Naive thymus-derived CD4-positive, alpha-beta T cell (primary cell): Measurements from ENCODE around the gene HMX1. TPM values are rescaled to one million over a fixed set of nuclear protein-coding genes. Genes with fewer than 3 reads are reported as not detected.

Experiments used
- ATAC-seq: fragments of 150-1000 bp; cut with Tn5 transposase; 2 replicates; pipeline ENCODE4 v1.10.0; 2021; ENCODE audit warnings: mild to moderate bottlenecking, moderate library complexity
- CTCF ChIA-PET: fragments of 350-600 bp; sonication (Branson Sonifier 250); formaldehyde crosslinking; loops from one replicate; lab custom pipeline; 2021; ENCODE audit warnings: antibody characterized with exemption; lab: Charles Lee
- POLR2A ChIA-PET: fragments of 350-600 bp; sonication (Branson Sonifier 250); formaldehyde crosslinking; loops from one replicate; lab custom pipeline; 2021; ENCODE audit warnings: antibody characterized with exemption, inconsistent platforms; lab: Charles Lee
- DNase-seq, 9 donors: peaks; one replicate each; pipeline versions ENCODE4 v3.0.0 to v3.0.0-alpha.2; 2020 to 2022; ENCODE audit warnings: mixed read lengths in 1 of 9
- H3K27ac ChIP-seq: one replicate; pipeline ENCODE4 v1.7.0; 2013; ENCODE audit warnings: mild to moderate bottlenecking, low read depth, low read length, moderate library complexity
- H3K27me3 ChIP-seq, 2 donors: one replicate each; pipeline ENCODE4 v1.7.0; 2013; ENCODE audit warnings: low read length in 2 of 2, mild to moderate bottlenecking in 2 of 2, moderate library complexity in 2 of 2; ENCODE audit not compliant: control insufficient read depth in 2 of 2, insufficient read depth in 2 of 2
- H3K36me3 ChIP-seq, 3 experiments: 1 replicate in 2 of 3; 2 replicates in 1 of 3; pipeline ENCODE4 v1.7.0; 2013; ENCODE audit warnings: low read length in 3 of 3, mild to moderate bottlenecking in 3 of 3, moderate library complexity in 1 of 3; ENCODE audit not compliant: insufficient read depth in 3 of 3, control insufficient read depth in 2 of 3
- H3K4me1 ChIP-seq, 2 donors: one replicate each; pipeline ENCODE4 v1.7.0; 2013; ENCODE audit warnings: low read length in 2 of 2, mild to moderate bottlenecking in 2 of 2, moderate library complexity in 1 of 2; ENCODE audit not compliant: control insufficient read depth in 2 of 2, insufficient read depth in 2 of 2
- H3K4me3 ChIP-seq: 2 replicates; pipeline ENCODE4 v1.7.0; 2013; ENCODE audit warnings: mild to moderate bottlenecking, low read length
- H3K9me3 ChIP-seq, 3 experiments: 1 replicate in 2 of 3; 2 replicates in 1 of 3; pipeline ENCODE4 v1.7.0; 2013; ENCODE audit warnings: low read length in 3 of 3; ENCODE audit not compliant: control insufficient read depth in 2 of 3
- H3K27ac Mint-ChIP-seq, 9 donors: one replicate each; pipeline ENCODE4 v1.8.0; 2020 to 2022; ENCODE audit warnings: mixed read lengths in 9 of 9, mild to moderate bottlenecking in 8 of 9, moderate library complexity in 5 of 9, inconsistent platforms in 2 of 9
- H3K27me3 Mint-ChIP-seq, 5 donors: one replicate each; pipeline ENCODE4 v1.8.0; 2021 to 2022; ENCODE audit warnings: mixed read lengths in 5 of 5, mild to moderate bottlenecking in 1 of 5
- H3K36me3 Mint-ChIP-seq, 5 donors: one replicate each; pipeline ENCODE4 v1.8.0; 2020 to 2022; ENCODE audit warnings: mixed read lengths in 5 of 5, mild to moderate bottlenecking in 3 of 5, inconsistent platforms in 1 of 5
- H3K4me1 Mint-ChIP-seq, 7 donors: one replicate each; pipeline ENCODE4 v1.8.0; 2020 to 2022; ENCODE audit warnings: mixed read lengths in 7 of 7, mild to moderate bottlenecking in 3 of 7, inconsistent platforms in 1 of 7
- H3K4me3 Mint-ChIP-seq, 10 donors: one replicate each; pipeline ENCODE4 v1.8.0; 2020 to 2022; ENCODE audit warnings: mild to moderate bottlenecking in 10 of 10, mixed read lengths in 10 of 10, moderate library complexity in 6 of 10, inconsistent platforms in 2 of 10
- H3K9me3 Mint-ChIP-seq, 11 donors: one replicate each; pipeline ENCODE4 v1.8.0; 2020 to 2022; ENCODE audit warnings: mixed read lengths in 11 of 11, mild to moderate bottlenecking in 4 of 11, inconsistent platforms in 1 of 11, moderate library complexity in 1 of 11
- intact Hi-C, 2 donors: fragments of 100-400 bp; cut with micrococcal nuclease; formaldehyde crosslinking; loops; one replicate each; pipeline ENCODE4 v1.15.1; 2023
- polyA plus RNA-seq, 2 donors: library from polyadenylated mRNA; unstranded; fragments of 300-500 nt; fragmentation: Illumina TruSeq; gene quantifications; one replicate each; pipeline ENCODE4 v1.2.3, GENCODE V29; 2021
- total RNA-seq, 6 experiments: library from RNA in 5 of 6; stranded (reverse) in 5 of 6; gene quantifications; 1 replicate in 5 of 6; 2 replicates in 1 of 6; pipeline ENCODE4 v1.2.3 and lab custom pipeline; 2021 to 2026

HMX1 gene
- total and polyA plus RNA-seq, 7 experiments from 2014 or later = not detected

DNA sequence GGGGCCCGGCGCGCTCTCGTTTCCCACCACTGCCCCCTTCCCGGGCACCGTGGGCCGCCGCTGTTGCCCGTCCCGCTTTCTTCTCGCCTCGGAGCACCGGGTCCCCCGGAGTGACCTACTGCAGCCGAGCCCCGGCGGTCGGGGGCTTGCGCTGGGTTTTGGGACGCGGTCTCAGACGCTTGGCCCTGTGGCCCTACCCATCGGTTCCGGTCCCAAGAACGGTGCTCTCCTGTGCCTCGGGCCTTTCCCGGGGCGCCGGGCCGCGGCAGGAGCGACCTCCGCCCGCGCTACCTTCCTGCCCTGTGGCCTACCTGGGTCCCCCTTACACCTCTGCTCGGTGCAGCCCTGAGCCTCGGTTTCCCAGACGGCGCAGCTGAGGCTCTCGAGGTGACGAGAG is 21.6 kb upstream of the HMX1 start:
- no peak overlapping the region for H3K27ac Mint-ChIP-seq
- Histone ChIP-seq H3K4me1 (no peaks in the 10 kb centered on the region), H3K4me3 (no peak overlapping the region), H3K9me3 (no peaks in the 10 kb centered on the region), H3K36me3 (no peaks in the 10 kb centered on the region), H3K27ac (no peak overlapping the region), H3K27me3 (peaks cover 0 to 4% of the 10 kb centered on the region in 2 donors)
- peaks cover 0 to 2% (median 0%) of the 10 kb centered on the region in 11 donors for H3K9me3 Mint-ChIP-seq
- H3K36me3 Mint-ChIP-seq = no peaks in the 10 kb centered on the region
- POLR2A ChIA-PET = no interaction called here
- CTCF ChIA-PET = no interaction called here
- H3K4me3 Mint-ChIP-seq = no peak overlapping the region
- intact Hi-C loops = no loop called here
- H3K27me3 Mint-ChIP-seq = peaks cover 26 to 60% (median 44%) of the 10 kb centered on the region in 5 donors
- no peaks in the 10 kb centered on the region for H3K4me1 Mint-ChIP-seq
- ATAC-seq = no peak
- no peak for DNase-seq

DNA sequence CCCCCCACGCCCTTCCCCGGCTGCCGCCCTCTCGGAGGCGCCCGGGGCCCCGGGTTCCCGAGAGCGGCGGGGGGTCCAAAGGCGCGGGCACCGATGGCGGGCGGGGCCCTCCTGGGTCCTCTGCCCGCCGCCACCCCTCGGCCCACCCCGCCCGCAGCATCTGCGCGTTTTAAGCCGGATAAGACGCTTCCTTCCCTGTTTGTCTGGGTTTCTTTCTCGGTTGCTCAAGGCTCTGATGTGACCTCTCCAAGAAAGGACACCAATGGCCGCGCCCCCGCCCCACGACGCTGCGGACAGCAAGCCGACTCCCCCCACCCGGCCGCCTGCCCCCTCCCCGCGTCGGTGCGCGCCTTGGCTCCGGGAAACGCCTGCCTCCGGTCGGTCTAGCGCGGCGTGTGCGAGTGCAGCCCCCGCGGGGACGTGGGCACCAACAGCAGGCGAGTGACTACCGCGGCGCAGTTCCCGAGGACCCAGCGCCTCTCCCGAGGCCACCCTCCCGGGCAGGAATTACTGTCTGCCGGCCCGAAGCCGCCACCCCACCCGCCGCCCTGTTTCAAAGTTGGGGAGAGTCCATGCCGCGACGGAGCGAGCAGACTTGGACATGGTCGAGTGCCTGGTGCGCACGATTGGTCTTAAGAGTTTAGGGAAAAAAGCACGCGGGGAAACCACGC is 21.1 kb upstream of the HMX1 start:
- peaks cover 21 to 60% (median 41%) of the 10 kb centered on the region in 5 donors for H3K27me3 Mint-ChIP-seq
- ChIA-PET POLR2A (no interaction called here), CTCF (no interaction called here)
- intact Hi-C loops = no loop called here
- H3K4me3 ChIP-seq = no peak overlapping the region
- no peak overlapping the region for H3K4me3 Mint-ChIP-seq
- H3K4me1 Mint-ChIP-seq = no peaks in the 10 kb centered on the region
- H3K27ac Mint-ChIP-seq = no peak overlapping the region
- no peaks in the 10 kb centered on the region for H3K9me3 ChIP-seq
- ATAC-seq (no peak), DNase-seq (no peak)
- peaks cover 0 to 2% (median 0%) of the 10 kb centered on the region in 11 donors for H3K9me3 Mint-ChIP-seq
- no peak overlapping the region for H3K27ac ChIP-seq
- peaks cover 0 to 4% of the 10 kb centered on the region in 2 donors for H3K27me3 ChIP-seq
- H3K4me1 ChIP-seq = no peaks in the 10 kb centered on the region
- no peaks in the 10 kb centered on the region for H3K36me3 ChIP-seq
- no peaks in the 10 kb centered on the region for H3K36me3 Mint-ChIP-seq

DNA sequence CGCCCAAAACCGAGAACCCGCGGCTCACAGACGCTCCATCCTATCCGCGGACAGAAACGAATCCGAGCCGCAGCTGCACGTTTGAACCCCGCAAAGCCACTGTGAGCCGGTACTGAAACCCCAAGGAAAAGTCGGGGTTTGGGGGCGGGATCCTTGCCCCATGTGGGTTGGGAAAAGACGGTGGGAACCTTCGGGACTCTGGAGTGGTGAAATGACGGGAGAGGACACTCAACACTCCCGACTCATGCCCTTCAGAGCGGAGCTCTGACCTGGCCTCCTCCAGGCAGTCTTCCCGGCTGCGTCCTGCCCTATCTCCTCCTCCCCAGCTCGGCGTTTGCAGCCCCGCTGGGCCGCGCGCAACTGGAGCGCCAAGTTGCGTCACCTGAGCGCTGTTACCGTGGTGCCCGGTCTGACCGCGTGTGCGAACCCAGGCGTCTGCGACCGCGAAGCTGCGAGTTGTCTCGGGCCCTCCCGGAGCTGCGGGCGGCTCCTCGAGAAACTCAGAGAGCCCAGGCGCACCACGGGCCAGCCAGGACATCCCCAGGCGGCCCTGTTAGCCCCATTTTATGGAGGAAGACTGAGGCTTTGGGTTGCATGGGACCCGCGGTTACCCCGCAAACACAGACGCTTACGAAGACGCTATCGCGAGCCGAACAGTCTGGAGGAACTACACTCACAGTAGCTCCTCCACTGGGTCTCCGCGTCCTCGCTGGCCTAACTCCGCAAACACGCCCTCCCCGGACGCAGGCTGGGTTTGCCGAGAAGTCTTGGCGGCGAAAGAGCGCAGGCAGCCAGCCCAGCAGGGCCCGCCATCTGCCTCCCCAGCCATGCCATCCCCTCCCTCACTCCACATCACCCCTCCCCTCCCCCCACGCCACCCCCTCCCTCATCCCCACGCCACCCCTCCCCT is 20.3 kb upstream of the HMX1 start:
- Histone ChIP-seq H3K27ac (no peak overlapping the region), H3K4me1 (no peaks in the 10 kb centered on the region), H3K27me3 (peaks cover 0 to 4% of the 10 kb centered on the region in 2 donors), H3K36me3 (no peaks in the 10 kb centered on the region), H3K4me3 (no peak overlapping the region), H3K9me3 (peaks cover 0 to 3% (median under 1%) of the 10 kb centered on the region in 3 experiments)
- H3K4me1 Mint-ChIP-seq = no peaks in the 10 kb centered on the region
- H3K9me3 Mint-ChIP-seq = peaks cover 0 to 5% (median 2%) of the 10 kb centered on the region in 11 donors
- H3K27me3 Mint-ChIP-seq = peaks cover 25 to 58% (median 44%) of the 10 kb centered on the region in 5 donors
- intact Hi-C loops = no loop called here
- no peak for DNase-seq
- CTCF ChIA-PET = no interaction called here
- H3K36me3 Mint-ChIP-seq = peaks cover 0 to 3% (median 0%) of the 10 kb centered on the region in 5 donors
- ATAC-seq = no peak
- POLR2A ChIA-PET = no interaction called here
- H3K4me3 Mint-ChIP-seq = no peak overlapping the region
- H3K27ac Mint-ChIP-seq = peak overlapping the region in 1 of 9 donors; percentile 13

DNA sequence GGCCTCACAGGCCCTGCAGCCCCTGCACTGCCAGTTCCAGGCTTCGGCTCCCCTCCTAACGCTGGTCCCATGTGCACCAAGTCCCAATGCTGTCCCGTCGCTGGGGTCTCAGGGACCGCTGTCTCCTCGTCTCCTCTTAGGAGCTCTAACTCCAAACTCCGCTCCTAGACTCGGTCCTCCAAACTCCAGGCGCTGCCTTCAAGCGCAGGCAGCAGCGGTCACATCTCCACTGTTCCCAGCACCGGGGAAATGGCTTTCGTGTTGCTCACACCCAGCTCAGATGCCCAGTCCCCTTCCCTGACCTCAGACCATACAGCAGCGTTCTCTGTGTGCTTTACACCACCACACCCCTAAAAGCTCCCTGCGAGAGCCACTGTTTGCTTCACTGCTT is 19.6 kb upstream of the HMX1 start:
- H3K27me3 Mint-ChIP-seq = peaks cover 32 to 57% (median 50%) of the 10 kb centered on the region in 5 donors
- H3K9me3 Mint-ChIP-seq = peaks cover 0 to 10% (median 4%) of the 10 kb centered on the region in 11 donors
- no peaks in the 10 kb centered on the region for H3K4me1 Mint-ChIP-seq
- ChIA-PET CTCF (no interaction called here), POLR2A (no interaction called here)
- Histone ChIP-seq H3K4me3 (no peak overlapping the region), H3K27me3 (peaks cover 0 to 4% of the 10 kb centered on the region in 2 donors), H3K9me3 (peaks cover 0 to 10% (median 4%) of the 10 kb centered on the region in 3 experiments), H3K4me1 (no peaks in the 10 kb centered on the region), H3K36me3 (no peaks in the 10 kb centered on the region), H3K27ac (no peak overlapping the region)
- intact Hi-C loops = no loop called here
- H3K4me3 Mint-ChIP-seq = no peak overlapping the region
- no peak overlapping the region for H3K27ac Mint-ChIP-seq
- ATAC-seq (no peak), DNase-seq (no peak)
- H3K36me3 Mint-ChIP-seq = peaks cover 0 to 8% (median 0%) of the 10 kb centered on the region in 5 donors

DNA sequence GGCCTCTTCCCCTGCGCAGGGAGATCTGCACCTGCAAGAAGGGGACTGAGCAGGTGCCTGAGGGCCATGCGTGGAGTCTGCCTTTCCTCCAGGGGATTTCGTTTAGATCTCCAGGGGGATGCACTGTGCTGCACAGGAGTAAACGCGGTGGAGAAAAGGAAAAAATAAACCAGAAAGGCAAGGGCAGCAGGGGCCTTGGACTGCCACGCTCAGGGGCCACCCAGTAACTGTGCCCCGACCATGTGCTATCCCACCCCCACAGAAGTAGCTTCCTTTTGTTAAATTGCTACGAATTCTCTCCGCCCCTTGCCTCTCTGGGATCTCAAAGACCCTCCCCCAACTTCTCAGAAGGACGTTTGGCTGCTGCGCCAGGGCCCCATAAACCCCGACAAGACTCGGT is 17.2 kb upstream of the HMX1 start:
- H3K4me1 ChIP-seq = no peaks in the 10 kb centered on the region
- POLR2A ChIA-PET = no interaction called here
- no peak for ATAC-seq
- Mint-ChIP-seq H3K27ac (peak overlapping the region in 1 of 9 donors; percentile 62), H3K27me3 (peaks cover 33 to 53% (median 42%) of the 10 kb centered on the region in 5 donors), H3K36me3 (peaks cover 0 to 8% (median 0%) of the 10 kb centered on the region in 5 donors), H3K4me3 (no peak overlapping the region), H3K4me1 (no peaks in the 10 kb centered on the region), H3K9me3 (peaks cover 0 to 20% (median 8%) of the 10 kb centered on the region in 11 donors)
- no peaks in the 10 kb centered on the region for H3K36me3 ChIP-seq
- DNase-seq = no peak
- peaks cover 0 to 4% of the 10 kb centered on the region in 2 donors for H3K27me3 ChIP-seq
- intact Hi-C loops = no loop called here
- H3K9me3 ChIP-seq = peaks cover 0 to 10% (median 4%) of the 10 kb centered on the region in 3 experiments
- no peak overlapping the region for H3K27ac ChIP-seq
- CTCF ChIA-PET = no interaction called here
- no peak overlapping the region for H3K4me3 ChIP-seq

DNA sequence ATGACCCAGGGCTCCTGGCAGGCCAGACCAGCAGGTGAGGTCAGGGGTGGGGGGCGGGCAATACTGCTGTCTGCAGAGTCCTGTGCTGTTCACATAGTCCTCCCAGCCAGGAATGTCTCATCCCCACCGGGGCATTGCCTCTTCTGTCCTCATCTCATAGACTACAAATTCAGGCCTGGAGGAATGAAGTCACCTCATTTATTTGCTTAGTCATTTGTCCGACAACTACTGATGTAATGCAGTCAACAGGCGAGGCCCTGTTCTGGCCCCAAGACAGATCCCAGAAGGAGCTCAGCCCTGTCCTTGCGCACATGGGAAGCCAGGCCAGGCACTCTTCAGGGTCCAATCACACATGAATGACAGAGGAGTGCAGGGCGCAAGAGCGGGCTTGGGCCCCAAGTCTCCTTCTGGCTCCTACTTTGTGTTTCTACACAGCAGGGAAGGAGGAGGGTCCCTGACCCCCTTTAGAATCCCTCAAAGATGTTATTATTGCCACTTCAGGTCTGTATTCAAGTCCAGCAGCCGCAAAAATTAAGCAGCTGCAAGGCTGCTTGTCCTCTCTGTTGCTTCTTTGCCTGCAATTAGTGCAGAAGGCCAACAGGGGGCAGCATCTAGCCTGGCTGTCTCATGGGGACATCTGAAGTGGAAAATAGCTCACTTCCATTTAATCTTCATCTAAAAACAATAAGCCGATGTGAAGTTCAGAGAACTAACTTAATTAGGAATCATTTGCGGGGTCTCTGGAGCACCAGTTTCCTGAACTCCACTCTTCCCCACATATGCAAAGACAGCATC is 15.2 kb upstream of the HMX1 start:
- H3K27me3 Mint-ChIP-seq = peaks cover 33 to 49% (median 42%) of the 10 kb centered on the region in 5 donors
- POLR2A ChIA-PET = no interaction called here
- H3K27me3 ChIP-seq = peaks cover 0 to 4% of the 10 kb centered on the region in 2 donors
- H3K27ac Mint-ChIP-seq = no peak overlapping the region
- intact Hi-C loops = no loop called here
- no peaks in the 10 kb centered on the region for H3K36me3 ChIP-seq
- no peaks in the 10 kb centered on the region for H3K4me1 Mint-ChIP-seq
- no peak for ATAC-seq
- H3K4me3 Mint-ChIP-seq = no peak overlapping the region
- CTCF ChIA-PET = no interaction called here
- H3K27ac ChIP-seq = no peak overlapping the region
- no peak for DNase-seq
- peaks cover 0 to 20% (median 8%) of the 10 kb centered on the region in 11 donors for H3K9me3 Mint-ChIP-seq
- H3K36me3 Mint-ChIP-seq = peaks cover 0 to 8% (median 0%) of the 10 kb centered on the region in 5 donors
- H3K4me3 ChIP-seq = no peak overlapping the region
- no peaks in the 10 kb centered on the region for H3K4me1 ChIP-seq
- peaks cover 0 to 10% (median 4%) of the 10 kb centered on the region in 3 experiments for H3K9me3 ChIP-seq
